Vagina (tissue), 2 donors: ENCODE results near the gene EXOC6. TPM values are rescaled to one million over a fixed set of nuclear protein-coding genes. Genes with fewer than 3 reads are reported as not detected.

ENCODE experiments used
- DNase-seq, 2 donors: peaks; one replicate each; pipeline ENCODE4 v3.0.0-alpha.2; 2017; ENCODE audit errors: extremely low spot score in 2 of 2
- H3K27ac ChIP-seq: fragments of 200-600 bp; sonication (generic); one replicate; pipeline ENCODE4 v1.5.1; 2019
- H3K27me3 ChIP-seq: fragments of 200-600 bp; sonication (generic); one replicate; pipeline ENCODE4 v1.5.1; 2019
- H3K36me3 ChIP-seq, 2 donors: fragments of 200-600 bp; sonication (generic); one replicate each; pipeline ENCODE4 v1.5.1; 2017 to 2019
- H3K4me1 ChIP-seq: fragments of 200-600 bp; sonication (generic); one replicate; pipeline ENCODE4 v1.5.1; 2019
- H3K4me3 ChIP-seq, 2 donors: fragments of 200-600 bp; sonication (generic); 1 replicate in 1 of 2; 2 replicates in 1 of 2; pipeline ENCODE4 v1.5.1; 2016 to 2019
- H3K9me3 ChIP-seq: fragments of 200-600 bp; sonication (generic); one replicate; pipeline ENCODE4 v1.5.1; 2019
- CTCF ChIP-seq, 3 experiments: fragments of 450-650 bp in 2 of 3; fragments of 200-600 bp in 1 of 3; sonication (generic) in 1 of 3; IDR thresholded peaks; one replicate each; pipeline ENCODE4 v1.5.1; 2017 to 2019; ENCODE audit warnings: antibody characterized with exemption in 3 of 3, mild to moderate bottlenecking in 2 of 3, moderate library complexity in 2 of 3
- POLR2A ChIP-seq, 2 donors: fragments of 450-650 bp; IDR thresholded peaks; one replicate each; pipeline ENCODE4 v1.6.1; 2017; ENCODE audit warnings: antibody characterized with exemption in 2 of 2, mild to moderate bottlenecking in 2 of 2, moderate library complexity in 2 of 2
- POLR2AphosphoS5 ChIP-seq, 2 donors: sonication (generic); formaldehyde crosslinking; IDR thresholded peaks; one replicate each; pipeline ENCODE4 v1.9.0; 2017; ENCODE audit warnings: antibody characterized with exemption in 2 of 2, mild to moderate bottlenecking in 2 of 2, low read depth in 1 of 2; ENCODE audit not compliant: insufficient read depth in 1 of 2
- intact Hi-C: fragments of 100-400 bp; cut with DNase I; formaldehyde crosslinking; loops from one replicate; pipeline ENCODE4 v1.15.1; 2023
- total RNA-seq: library from RNA; depleted of rRNA; stranded (reverse); fragments of >200 nt; gene quantifications from one replicate; pipeline ENCODE4 v1.2.3, GENCODE V29; 2016

The EXOC6 gene
- total RNA-seq, 1 donor from 2014 or later: 9.3 TPM

GRCh38 chr10:93027508-93027907, 179.2 kb downstream of the EXOC6 start:
- H3K9me3 ChIP-seq: no peaks in the 10 kb centered on the region
- no peaks in the 10 kb centered on the region for H3K36me3 ChIP-seq
- H3K27ac ChIP-seq: no peak overlapping the region
- no peak for DNase-seq
- H3K4me3 ChIP-seq: no peak overlapping the region
- intact Hi-C loops: no loop called here
- H3K27me3 ChIP-seq: no peaks in the 10 kb centered on the region
- no peak for TF ChIP-seq POLR2A (IDR thresholded peaks at IDR 0.05)
- no peaks in the 10 kb centered on the region for H3K4me1 ChIP-seq

- TF ChIP-seq POLR2A (IDR thresholded peaks at IDR 0.05): no peak
Observed at GRCh38 chr10:93028883-93029282, 180.6 kb downstream of the EXOC6 start.

GRCh38 chr10:93030409-93030808, 182.1 kb downstream of the EXOC6 start:
- H3K9me3 ChIP-seq: no peaks in the 10 kb centered on the region
- intact Hi-C loops: no loop called here
- no peaks in the 10 kb centered on the region for H3K4me1 ChIP-seq
- H3K4me3 ChIP-seq: no peak overlapping the region
- no peak for DNase-seq
- no peaks in the 10 kb centered on the region for H3K36me3 ChIP-seq
- TF ChIP-seq POLR2AphosphoS5 (IDR thresholded peaks at IDR 0.05; ENCODE audit: insufficient read depth in 1 of 2, low read depth in 1 of 2) (no peak), CTCF (IDR thresholded peaks at IDR 0.05) (no peak), POLR2A (IDR thresholded peaks at IDR 0.05) (no peak)
- no peak overlapping the region for H3K27ac ChIP-seq
- no peaks in the 10 kb centered on the region for H3K27me3 ChIP-seq

More at GRCh38 chr10:93028883-93029282, 180.6 kb downstream of the EXOC6 start:
- intact Hi-C loops: no loop called here
- no peaks in the 10 kb centered on the region for H3K9me3 ChIP-seq
- DNase-seq: no peak
- no peak overlapping the region for H3K27ac ChIP-seq
- H3K4me3 ChIP-seq: no peak overlapping the region
- H3K36me3 ChIP-seq: no peaks in the 10 kb centered on the region
- no peaks in the 10 kb centered on the region for H3K4me1 ChIP-seq
- H3K27me3 ChIP-seq: no peaks in the 10 kb centered on the region

GRCh38 chr10:93032105-93032808, 183.9 kb downstream of the EXOC6 start:
- no peaks in the 10 kb centered on the region for H3K36me3 ChIP-seq
- no peaks in the 10 kb centered on the region for H3K4me1 ChIP-seq
- H3K9me3 ChIP-seq: no peaks in the 10 kb centered on the region
- no peak overlapping the region for H3K4me3 ChIP-seq
- TF ChIP-seq CTCF (IDR thresholded peaks at IDR 0.05) (no peak), POLR2A (IDR thresholded peaks at IDR 0.05) (no peak), POLR2AphosphoS5 (IDR thresholded peaks at IDR 0.05; ENCODE audit: insufficient read depth in 1 of 2, low read depth in 1 of 2) (no peak)
- H3K27ac ChIP-seq: no peak overlapping the region
- intact Hi-C loops: no loop called here
- H3K27me3 ChIP-seq: no peaks in the 10 kb centered on the region
- DNase-seq: no peak

- Histone ChIP-seq H3K9me3 (no peaks in the 10 kb centered on the region), H3K4me3 (no peak overlapping the region), H3K36me3 (no peaks in the 10 kb centered on the region), H3K27me3 (no peaks in the 10 kb centered on the region), H3K27ac (no peak overlapping the region), H3K4me1 (no peaks in the 10 kb centered on the region)
- intact Hi-C loops: no loop called here
- TF ChIP-seq CTCF (IDR thresholded peaks at IDR 0.05) (no peak), POLR2AphosphoS5 (IDR thresholded peaks at IDR 0.05; ENCODE audit: insufficient read depth in 1 of 2, low read depth in 1 of 2) (no peak), POLR2A (IDR thresholded peaks at IDR 0.05) (no peak)
- no peak for DNase-seq
Observed at GRCh38 chr10:93032809-93033137, 184.5 kb downstream of the EXOC6 start.

- no peak for TF ChIP-seq CTCF (IDR thresholded peaks at IDR 0.05)
- TF ChIP-seq POLR2A (IDR thresholded peaks at IDR 0.05): no peak
- TF ChIP-seq POLR2AphosphoS5 (IDR thresholded peaks at IDR 0.05; ENCODE audit: insufficient read depth in 1 of 2, low read depth in 1 of 2): no peak
- no peaks in the 10 kb centered on the region for H3K27me3 ChIP-seq
- DNase-seq: no peak
- no peaks in the 10 kb centered on the region for H3K4me1 ChIP-seq
- H3K36me3 ChIP-seq: no peaks in the 10 kb centered on the region
- H3K9me3 ChIP-seq: no peaks in the 10 kb centered on the region
- no peak overlapping the region for H3K27ac ChIP-seq
- H3K4me3 ChIP-seq: no peak overlapping the region
- intact Hi-C loops: no loop called here
Observed at GRCh38 chr10:93034426-93034825, 186.1 kb downstream of the EXOC6 start.
